Activated T-cell treated with anti-CD3 and anti-CD28 coated beads, Interleukin-2, amount 50 U/mL, for 48 hours (primary cell): ENCODE results near the gene OR6C3.
"Not testable (repeated sequence)": the region's sequence is repeated elsewhere in the genome, so short reads cannot be mapped to it uniquely, and the experiment has no call there.

Experiments
- DNase-seq, 2 experiments: peaks; one replicate each; pipeline ENCODE4 v3.0.0-alpha.2; 2020

The OR6C3 gene

GRCh38 chr12:55330446-55330845 is at the start of gene OR6C3:
Gene OR6C3, plus strand, starts transcription at chr12:55330746. Its CDS starts 955 bp downstream, at chr12:55331701.
- DNase-seq, result no peak

- DNase-seq, result no peak
Measured at GRCh38 chr12:55280991-55281390, 49.6 kb upstream of the OR6C3 start.

- DNase-seq, result no peak
Measured at GRCh38 chr12:55289999-55290398, 40.5 kb upstream of the OR6C3 start.

- DNase-seq, result no peak
Measured at GRCh38 chr12:55296469-55296868, 34.1 kb upstream of the OR6C3 start, which contains the start of gene OR6C6. Gene OR6C6, minus strand, starts transcription at chr12:55296569. Its CDS starts 1,337 bp downstream, at chr12:55295232.

- DNase-seq, result no peak
Measured at GRCh38 chr12:55314043-55314442, 16.5 kb upstream of the OR6C3 start, which contains the start of gene OR6C1. Gene OR6C1, plus strand, starts transcription at chr12:55314343. Its CDS starts 6,257 bp downstream, at chr12:55320600.

- no peak for DNase-seq
Measured at GRCh38 chr12:55320201-55320600, 10.3 kb upstream of the OR6C3 start.

GRCh38 chr12:55325801-55326200 is 4.7 kb upstream of the OR6C3 start:
- not testable (repeated sequence) for DNase-seq

GRCh38 chr12:55336002-55336401 is 5.5 kb downstream of the OR6C3 start:
- no peak for DNase-seq

GRCh38 chr12:55355338-55355737 is 24.8 kb downstream of the OR6C3 start:
- not testable (repeated sequence) for DNase-seq

- DNase-seq, result no peak
Measured at GRCh38 chr12:55362675-55363074, 32.1 kb downstream of the OR6C3 start, which contains the start of gene OR6C75. Gene OR6C75, plus strand, starts transcription at chr12:55362975. Its CDS starts 2,136 bp downstream, at chr12:55365111.

- no peak for DNase-seq
Measured at GRCh38 chr12:55365086-55365485, 34.5 kb downstream of the OR6C3 start.

GRCh38 chr12:55372521-55372920 is 42.0 kb downstream of the OR6C3 start:
- no peak for DNase-seq
